GM11168 (cell line): ENCODE measurements around the gene KCNG2.

Experiments used
- in situ Hi-C: fragments of 300-500 bp; cut with MboI; formaldehyde crosslinking; loops from one replicate; pipeline ENCODE4 v1.12.0; 2022; ENCODE audit warnings: low sequenced_read_pairs; ENCODE audit not compliant: unreplicated experiment

KCNG2 gene

DNA sequence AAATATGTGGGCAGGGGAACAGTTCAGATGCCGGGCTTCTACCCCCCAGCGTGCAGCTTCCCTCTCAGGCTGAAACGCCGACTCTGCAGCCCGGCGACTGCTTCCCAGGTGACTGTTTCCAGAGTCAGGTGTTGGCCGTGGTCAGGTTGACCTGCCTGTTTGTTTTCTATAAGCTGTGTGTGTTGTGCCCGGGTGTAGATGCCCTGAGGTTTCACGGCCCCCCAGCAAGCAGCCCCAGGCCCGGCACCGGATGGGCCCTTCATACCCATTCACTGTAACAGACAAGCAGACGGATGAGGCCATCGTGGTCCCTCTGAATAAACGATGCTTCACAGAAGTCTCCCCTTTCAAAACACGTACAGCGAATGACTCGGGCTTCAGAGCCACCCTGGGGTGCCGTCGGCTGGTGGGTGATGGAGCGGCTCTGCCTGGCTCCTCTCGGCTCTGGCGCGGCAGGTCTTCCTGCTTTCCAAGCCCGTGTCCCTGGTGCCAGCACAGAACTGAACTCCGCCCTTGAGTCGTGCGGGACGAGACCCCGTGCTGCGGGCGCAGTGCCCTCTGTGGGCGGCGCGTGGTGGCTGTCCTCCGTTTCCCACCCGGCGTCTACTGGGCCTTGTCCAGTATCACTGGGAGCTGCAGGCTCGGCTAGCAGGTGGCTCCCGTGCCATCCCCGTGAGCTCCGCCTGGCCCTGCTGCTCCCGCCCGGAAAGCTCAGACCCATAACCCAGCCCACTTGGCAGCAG, 15.0 kb upstream of the KCNG2 start:
- in situ Hi-C loops = no loop called here

DNA sequence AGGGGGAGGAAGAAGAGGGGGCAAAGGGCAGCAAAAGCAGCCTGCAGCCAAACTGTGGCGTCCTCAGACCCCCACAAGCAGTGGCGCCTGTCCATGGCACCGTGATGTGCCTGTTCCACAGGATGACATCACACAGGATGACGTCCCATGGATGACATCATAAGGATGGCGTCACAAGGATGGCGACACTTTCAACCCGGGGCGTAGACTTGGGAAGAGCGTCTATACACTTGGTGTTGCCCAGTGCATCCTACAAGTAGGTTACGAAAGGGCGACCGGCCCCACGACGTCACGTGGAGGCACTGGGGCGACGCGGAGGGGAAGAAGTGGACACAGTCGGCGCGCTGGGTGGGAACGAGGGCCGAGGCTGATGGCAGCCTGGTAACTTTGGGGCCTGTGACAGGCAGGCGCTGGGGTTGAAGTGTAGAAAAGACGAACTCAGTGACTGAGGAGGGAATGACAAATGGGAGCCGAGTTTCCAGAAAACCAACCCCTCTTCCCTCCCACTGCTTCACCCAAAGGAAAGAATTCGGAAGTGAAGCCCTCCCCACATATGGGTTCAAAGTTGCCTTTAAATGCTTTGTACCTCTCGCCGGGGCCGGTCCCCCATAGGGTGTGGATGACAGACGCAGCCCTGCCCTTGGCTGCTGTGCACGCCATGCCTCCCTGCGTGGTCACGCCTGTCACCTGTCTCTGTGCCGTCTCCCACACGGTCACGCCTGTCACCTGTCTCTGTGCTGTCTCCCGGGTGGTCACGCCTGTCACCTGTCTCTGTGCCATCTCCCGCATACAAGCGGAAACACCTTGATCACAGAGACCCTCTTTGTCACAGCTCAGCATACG, 13.4 kb upstream of the KCNG2 start:
- in situ Hi-C loops = no loop called here

DNA sequence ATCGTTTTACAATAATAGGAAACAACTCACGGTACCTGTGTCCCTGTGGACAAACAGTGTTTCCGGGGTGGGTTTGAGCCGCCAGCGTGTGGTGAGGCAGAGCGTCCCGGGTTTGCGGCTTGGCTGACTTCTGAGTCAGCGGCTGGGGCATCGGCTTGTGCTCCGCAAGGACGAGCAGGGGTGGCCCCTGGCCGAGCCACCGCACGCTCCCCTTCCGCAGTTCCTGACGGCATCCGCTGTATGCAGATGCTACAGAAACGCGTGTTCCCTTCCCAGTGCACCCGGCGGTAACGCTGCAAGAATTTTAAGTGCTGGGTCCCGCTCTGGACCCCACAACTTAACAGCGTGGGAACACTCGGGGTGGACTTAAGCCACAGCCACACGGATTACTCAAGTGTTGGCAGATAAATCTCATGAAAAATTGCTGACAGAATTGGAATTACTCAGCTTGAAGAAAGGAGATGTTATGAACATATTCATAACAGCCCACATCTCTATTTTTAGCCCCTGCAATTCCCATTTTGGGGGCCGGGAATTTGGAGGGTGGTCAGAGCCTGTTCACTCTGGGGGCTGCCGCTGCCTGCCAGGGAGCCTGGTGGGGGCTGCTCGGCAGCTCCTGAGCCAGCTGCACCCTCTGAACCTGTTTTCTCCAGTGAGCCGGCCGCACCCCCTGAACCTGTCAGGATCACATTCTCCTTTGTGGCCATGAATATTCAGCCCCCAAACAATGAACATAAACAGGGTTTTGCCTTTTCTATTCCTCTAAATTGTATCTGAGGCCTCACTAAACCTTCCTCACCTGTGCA, 12.6 kb upstream of the KCNG2 start:
- in situ Hi-C loops = no loop called here

DNA sequence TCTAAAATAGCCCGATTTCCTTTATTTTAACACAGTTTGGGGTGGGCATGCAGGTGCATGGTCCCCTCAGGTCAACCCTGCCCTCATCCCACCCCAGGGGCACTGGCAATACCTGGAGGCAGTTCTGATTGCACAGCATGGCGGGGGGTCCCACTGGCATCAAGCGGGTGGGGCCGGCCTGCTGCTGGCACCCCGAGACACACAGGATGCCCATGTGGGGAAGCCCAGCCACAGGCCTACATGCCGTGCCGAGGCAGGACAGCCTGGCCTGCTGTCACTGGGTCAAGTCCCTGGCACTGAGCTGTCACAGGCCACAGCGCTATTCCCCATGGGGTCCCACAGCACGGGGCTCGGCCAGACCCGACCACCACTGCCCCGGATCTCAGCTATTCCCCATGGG, 11.9 kb upstream of the KCNG2 start:
- in situ Hi-C loops = no loop called here

DNA sequence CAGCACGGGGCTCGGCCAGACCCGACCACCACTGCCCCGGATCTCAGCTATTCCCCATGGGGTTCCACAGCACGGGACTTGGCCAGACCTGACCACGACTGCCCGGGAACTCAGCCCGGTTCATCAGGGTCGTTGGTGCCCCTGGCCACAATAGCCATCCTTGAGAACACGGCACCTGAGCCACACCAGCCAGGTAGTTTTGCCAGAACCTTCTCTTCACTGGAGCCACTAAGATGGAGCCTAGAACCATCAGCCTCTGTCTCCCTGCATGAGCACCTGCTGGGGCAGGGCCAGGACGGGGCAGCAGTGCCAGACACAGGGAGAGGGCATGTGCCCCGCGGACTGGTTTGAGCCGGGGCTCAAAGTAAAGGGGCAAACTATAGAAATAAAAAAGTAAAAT, 11.4 kb upstream of the KCNG2 start:
- in situ Hi-C loops = no loop called here

DNA sequence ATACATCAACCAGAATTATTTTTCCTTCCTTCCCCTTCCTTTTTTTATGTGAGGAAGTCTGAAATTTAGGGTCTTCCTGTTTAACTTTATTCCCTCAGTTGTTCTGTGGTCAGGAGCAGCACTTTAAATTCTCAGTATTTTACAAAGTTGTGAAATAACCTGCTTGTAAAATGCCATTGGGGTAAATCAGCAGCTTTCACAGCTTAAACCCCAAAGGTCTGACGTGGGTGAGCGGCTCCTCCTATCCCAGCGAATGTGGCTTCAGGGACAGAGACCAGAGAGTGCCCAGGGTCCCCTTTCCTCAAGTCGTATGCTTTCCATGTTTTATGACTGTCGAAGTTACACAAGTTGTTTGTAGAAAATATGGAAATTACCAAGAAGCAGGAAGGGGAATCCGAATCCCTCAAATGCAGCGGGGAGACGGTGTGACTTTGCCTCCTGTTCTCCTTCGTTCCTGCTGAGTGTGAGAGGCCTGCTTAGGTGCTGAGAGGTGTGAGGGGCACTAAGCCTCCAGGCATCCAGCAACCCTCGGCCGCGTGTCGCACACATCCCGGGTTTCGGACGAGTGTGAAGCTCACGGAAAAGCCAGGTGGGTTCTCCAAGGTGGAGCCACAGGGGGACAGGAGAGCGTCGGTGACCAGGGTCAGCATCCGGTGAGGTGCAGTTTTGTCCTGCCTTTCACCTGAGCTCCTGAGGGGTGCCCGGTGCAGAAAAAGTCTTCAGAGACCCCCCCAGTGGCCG, 10.8 kb upstream of the KCNG2 start:
- in situ Hi-C loops = no loop called here

DNA sequence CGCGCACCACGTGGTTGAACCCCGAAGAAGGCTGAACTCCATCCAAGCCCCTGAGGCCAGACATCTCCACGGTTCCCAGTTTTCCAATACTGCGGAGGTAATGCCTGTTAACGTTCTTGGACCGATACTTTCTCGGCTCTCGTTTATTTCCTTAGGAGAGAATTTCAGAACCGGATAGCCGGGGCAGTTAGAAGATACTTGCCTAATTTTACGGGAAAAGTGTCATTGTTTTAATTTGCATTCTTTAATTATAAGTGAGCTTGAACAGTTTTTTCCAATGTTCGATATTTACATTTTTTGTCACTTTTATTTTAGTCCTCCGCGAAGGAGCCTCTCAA, 10.2 kb upstream of the KCNG2 start:
- in situ Hi-C loops = no loop called here

DNA sequence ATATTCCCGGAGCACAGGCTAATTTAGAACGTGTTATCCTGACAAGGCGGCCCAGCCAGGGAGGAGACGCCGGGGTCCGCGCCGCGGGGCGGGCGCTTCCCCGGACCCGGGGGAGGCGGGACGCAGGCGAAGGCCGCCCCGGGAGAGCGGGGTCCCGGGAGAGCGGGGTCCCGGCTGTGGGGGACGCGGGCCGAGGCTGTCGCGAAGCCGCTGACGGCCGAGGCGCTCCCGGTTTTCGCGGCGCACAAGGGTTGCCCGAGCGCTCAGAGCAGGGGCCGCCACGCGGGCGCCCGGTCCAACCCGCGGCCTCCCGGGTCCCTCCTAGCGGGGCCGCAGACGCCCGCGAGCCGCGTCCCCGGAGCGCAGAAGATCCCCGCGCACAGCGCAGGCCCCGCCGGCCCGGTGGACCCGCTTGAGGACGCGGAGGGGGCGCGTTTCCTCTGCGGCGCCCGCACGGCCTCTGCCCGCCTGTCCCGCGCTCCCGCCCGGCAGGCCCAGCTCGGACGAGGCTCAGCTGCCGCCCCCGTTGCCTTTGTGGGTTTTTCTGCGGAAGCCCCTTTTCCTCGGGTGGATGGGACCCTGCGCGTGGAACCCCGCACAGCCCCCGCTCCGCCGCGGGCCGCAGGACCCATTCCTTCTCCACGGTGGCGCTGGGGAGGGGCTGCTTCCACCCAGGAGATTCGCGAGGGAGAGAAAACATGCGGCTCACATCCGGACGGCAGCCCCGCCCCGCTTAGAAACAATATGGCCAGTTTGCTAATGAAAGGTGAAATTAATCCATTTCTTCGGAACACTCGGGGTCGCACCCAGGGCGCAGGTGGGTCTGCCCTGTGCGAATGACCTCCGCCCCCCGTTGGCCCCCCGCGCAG, 9.6 kb upstream of the KCNG2 start:
- in situ Hi-C loops = no loop called here

DNA sequence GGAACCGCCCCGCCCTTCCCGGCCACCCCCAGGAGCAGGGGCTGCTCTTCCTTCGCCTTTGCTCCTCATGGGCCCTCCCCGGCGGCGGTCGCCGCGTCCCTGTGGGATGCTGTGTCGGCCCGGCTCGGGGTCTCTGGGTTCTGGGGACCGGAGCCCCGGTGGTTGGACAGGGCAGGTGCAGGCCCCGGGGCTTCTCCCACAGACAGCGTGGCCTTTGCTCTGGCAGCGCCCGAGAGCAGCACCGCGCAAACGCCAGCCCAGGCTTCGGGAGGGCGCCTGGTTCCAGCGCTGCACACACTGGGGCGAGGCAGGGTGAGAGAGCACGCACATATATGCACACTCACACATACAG, 9.0 kb upstream of the KCNG2 start:
- in situ Hi-C loops = no loop called here

DNA sequence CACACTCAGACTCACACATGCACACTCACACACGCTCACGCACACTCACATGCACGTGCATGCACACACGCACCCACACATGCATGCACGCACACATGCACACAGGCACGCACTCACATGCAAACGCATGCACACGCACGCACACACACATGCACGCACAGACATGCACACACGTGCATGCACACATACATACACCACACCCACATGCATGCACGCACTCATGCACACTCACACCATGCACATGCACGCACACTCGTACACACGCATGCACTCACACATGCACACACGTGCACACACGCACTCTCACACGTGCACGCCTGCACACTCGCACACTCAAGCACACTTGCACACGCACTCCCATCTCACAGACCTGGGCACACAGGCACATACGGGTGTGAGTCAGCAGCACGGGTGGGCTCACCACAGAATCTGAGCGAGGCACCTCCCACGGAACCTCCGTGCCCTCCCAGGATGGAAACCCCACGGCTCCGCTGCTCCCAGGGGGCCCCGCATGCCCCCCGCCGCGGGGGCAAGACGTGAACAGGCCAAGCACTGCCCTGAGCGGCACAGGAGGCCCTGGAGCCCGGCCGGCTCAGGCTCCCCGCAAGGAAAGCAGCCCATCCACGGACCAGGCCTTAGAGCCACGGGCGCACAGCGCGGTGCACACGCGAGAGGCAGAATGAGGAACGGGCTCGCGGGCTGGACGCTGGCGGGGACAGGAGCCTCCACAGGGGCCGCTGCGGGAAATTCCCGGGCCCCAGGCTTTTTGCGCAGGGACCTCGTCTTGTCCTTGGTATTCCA, 8.4 kb upstream of the KCNG2 start:
- in situ Hi-C loops = no loop called here

DNA sequence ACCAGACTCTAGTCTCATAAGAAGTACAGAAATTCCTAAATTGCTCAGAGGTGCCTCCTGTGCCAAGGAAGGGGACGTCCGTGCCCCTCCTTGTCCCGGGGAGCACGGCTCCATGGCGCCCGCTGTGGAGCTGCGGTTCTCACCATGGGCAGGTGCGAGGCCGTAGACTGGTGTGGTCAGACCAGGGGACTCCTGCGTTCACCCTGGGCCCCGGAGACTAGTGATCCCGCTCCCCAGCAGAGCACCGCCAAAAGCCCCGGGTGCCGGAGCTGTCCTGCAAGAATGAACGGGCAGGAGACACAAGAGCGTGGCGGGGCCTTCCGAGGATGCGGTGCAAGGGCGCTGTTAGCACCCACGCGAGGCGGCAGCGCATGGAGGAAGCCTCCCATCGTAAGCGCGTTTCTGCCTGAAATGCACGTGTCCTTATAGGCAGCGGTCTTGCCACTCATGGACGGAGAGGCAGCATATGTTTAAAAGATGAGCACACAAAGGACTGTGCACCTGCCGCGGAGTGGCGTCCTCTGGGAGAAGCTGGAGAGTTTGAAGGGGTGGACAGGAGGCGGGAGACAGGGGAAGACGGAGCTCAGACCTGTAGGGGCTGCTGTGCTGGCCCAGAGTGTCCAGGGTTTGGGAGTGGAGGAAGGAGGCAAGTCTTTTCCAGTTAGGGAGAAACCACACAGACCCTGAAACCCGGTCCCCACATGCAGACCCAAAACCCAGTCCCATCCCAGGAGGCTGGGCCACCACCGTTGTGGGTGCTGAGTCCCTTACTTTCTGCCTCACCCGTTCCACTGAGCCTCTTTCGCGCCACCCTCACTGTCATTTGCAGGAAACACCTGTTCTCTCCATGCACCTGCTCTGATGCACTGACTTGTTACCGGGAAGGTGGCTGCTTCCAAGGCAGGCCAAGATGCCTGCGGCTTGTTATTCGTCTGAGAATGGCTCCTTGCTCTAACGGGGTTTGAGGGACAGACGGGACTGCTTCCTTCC, 7.5 kb upstream of the KCNG2 start:
- in situ Hi-C loops = no loop called here

DNA sequence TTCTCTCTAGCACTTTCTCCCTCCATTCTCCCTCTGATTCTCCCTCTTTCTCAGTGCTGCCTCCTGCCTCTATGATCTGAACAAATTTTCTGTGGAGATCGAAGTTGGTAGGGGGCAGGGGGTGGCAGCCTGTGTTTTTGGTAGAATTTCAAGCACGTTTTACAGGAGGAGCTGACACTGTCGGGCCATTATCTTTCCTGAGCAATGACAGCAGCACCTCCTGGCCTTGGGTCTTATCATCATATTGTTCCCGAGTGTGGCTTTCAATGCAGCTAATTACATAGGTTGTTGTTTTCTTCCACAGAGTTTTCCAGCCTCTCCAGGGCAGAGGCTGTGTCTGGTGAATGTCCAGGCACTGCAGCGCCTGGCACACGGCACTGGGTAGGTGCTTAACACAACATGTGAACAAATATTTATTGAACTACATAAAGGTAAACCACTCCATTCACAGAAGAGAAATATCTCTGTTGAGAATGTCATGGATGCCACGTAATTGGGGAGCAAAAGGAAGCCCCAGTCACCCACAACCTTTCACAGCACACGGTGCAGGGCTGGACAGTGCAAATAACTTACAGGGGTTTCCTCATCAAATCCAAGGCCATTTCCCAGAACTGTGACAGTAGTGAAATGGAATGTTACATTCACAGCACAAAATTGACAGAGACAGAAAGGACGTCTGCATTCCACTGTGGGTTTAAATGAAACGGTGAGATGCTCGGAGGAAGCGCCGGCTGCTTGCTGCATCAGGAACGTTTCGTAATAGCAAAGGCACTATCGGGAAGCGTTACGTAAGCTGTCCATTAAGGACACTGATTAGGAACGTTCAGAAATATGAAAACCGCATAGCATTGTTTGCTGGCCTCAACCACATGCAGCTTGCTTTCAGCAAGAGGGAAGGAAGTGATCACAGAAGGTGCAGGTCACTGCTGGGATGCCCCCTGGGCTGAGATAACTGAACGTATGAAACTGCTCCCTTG, 6.5 kb upstream of the KCNG2 start:
- in situ Hi-C loops = no loop called here

DNA sequence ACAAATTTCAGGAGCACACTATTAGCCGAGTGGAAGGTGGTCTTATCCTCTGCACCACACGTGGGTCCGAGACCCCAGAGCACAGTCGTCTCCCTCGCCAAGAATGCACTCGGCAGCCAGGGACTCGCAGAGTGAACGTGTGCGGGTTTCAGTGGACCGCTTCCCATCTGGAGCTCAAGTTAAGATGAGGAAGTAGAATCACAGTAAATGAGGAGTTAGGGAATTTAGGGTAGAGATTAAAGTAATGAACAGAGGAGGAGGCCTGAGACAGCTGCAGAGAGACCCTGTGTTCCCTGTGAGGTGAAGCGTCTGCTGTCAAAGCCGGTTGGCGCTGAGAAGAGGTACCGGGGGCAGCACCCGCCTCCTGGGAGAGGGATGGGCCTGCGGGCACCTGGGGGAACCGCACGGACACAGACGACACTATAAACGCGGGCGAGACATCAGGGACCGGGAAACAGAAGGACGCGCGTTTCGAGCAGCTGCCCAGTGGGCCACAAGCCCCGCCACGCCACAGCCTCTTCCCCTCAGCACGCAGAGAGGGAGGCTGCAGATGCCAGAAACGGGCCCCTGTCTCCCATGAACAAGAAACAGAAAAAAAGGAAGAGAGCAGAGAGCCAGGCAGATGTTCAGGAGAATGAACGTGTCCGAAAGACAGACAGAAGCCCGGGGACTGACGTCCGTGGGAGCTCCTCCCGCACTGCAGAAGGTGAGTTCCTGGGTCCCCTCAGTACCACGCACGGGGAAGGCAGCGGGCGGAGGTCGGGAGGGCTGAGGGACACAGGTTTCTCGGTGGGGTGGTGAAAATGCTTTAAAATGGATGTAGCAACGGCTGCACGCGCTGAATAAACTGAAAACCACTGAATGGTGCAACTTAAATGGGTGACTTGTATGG, 5.4 kb upstream of the KCNG2 start:
- in situ Hi-C loops = no loop called here

DNA sequence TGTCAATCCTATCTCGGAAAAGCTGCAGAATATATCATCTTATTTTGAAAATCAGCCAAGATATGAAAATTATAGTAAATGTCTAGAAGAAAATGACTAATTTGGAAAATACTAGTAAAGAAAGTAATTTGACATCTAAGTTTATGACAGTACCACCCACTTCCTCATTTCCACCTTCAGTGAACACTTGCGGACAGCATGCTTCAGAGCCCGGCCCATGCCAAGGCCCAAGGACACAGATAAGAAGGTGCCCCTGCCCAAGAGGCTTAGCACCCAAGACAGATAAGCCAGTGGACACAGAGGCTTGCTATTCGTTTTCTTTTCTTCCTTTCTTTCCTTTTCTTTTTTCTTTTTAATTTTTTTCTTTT, 4.8 kb upstream of the KCNG2 start:
- in situ Hi-C loops = no loop called here

DNA sequence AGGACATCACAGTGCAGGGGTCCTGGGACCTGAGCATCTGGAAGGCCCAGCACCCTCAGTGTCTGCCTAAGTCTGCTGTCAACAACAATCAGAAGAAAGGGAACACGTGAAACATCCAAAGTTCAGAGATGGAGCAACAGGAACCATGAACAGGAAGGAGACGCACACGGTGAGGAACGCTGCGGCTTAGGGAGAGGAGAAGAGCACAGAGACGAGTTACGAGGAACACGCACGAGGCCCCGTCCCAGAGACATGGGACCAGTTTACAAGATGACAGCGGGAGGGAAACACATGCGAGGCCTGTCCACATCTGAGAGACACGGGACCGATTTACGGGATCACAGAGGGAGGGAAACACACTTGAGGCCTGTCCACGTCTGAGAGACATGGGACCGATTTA, 2.9 kb upstream of the KCNG2 start:
- in situ Hi-C loops = no loop called here

DNA sequence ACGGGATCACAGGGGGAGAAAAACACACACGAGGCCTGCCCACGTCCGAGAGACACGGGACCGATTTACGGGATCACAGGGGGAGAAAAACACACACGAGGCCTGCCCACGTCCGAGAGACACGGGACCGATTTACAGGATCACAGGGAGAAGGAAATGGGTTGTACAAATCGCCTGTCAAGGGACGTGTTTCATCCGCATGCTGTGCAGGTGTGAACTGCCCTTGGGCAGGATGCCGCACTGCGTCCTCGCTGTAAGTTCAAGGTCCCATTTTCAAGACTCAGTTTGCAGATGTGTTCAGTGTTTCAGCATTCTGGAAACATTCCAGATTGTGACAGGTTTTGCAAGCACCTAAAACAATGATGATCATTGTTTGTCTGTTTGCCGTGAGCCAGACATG, 2.3 kb upstream of the KCNG2 start:
- in situ Hi-C loops = no loop called here
